Amniotic epithelial cell (primary cell): ENCODE data around the gene DIDO1.

ENCODE experiments used
- DNase-seq: peaks from one replicate; pipeline ENCODE4 v3.0.0-alpha.2; 2010; ENCODE audit warnings: low read depth

The DIDO1 gene

DNA sequence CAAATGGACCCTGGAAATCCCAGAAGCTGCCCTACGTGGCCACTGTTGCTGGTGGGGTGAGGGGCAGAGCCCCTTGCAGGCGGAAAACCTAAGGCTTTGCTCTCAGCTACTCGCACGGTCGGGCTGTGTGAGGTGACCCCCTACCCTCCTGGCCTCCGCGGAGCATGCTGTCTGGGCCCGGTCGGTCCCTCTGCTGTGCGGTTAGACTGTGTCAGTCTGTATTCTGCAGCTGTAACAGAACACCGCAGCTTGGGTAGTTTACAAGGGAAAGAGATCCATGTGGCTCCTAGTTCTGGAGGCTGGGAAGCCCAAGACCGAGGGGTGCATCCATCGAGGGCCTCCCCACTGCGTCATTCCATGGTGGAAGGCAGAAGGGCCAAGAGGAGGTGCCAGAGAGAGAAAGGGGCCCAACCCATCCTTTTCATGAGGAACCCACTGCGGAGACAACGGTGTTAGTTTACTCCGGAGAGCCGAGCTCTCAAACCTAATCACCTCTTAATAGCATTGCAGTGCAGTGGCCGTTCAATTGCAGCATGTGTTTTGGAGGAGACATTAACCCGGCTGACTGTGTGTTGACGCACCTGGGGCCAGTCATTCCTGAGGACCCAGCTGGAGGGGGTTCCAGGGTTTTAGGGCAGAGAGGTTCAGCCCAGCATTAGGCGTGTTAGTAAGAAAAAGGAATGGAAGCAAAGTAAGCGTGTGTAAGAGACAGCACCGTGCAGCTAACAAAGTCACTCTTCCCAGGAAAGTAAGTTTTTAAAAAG lies 91.2 kb downstream of the DIDO1 start:
- no peak for DNase-seq

- DNase-seq = no peak
Measured at GRCh38 chr20:62832951-62833391, 93.3 kb downstream of the DIDO1 start.

DNA sequence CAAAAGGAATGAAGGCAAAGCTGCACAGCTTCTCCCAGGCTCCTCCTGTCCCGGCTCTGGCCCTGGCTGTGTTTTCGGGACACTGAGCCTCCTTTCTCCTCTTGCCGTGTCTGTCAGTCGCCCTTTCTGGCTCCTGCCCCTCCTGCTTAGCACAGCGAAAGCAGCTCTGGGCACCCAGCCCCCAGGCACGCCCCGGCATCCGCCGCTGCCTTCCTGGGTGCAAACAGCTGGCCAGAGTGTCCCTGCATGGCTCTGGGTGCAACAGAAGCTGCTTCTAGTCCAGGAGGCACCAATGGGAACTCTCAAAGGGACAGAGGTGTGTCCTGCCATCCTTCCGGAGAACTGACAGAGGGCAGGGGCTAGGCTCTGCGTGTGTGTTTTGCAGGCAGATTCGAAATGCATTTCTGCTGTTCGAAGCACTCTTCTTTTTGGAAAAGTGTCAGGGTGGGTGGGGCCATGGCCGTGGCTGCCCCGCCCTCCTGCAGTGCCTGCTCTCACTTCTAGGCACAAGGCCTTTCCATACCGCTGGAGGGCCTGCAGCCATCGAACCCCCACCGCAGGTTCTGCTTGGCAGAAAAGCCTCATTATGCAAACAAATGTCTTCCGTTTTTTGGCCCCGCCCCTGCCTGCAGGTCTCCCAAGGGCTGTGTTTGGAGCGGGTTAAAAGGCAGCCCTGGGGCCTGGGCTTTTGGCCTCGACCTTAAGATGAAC lies 93.9 kb downstream of the DIDO1 start:
- no peak for DNase-seq

DNA sequence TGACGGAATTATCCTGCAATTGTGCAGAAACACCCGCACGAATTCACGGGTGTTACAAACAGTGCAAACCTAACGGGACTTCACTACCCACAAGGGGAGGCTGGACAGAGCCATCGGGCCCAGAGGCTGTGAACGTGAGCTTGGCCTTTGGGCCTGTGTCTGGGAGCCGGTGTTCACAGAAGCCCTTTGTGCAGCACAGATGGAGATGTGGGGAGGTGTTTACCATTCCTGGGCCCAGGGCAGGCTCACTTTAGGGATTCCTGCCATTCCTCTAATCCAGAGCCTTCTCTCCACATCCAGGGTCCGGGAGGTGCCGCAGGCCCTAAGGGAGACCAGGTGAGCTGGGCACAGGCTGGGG lies 94.5 kb downstream of the DIDO1 start:
- no peak for DNase-seq

DNA sequence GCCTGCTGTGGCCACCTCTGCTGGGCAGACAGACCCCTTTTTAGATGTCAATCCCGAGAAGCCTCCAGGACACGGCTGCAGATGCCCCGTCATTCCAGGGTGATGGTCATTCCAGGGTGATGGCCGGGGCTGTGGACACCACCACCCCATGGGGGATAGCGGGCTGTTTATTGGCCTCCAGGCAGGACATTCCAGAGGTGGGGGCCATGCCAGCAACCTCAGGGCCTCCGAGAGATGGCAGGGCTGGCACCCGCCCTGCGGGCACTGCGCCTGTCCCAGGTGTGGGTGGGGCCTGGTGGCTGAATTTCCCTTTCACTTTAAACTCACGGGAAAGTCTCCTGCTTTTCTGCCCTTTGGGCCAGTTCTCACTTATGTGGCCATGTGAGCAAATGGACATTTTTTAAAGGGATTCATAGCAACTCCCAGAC lies 94.9 kb downstream of the DIDO1 start:
- no peak for DNase-seq

- no peak for DNase-seq
Measured at GRCh38 chr20:62830821-62831220, 95.5 kb downstream of the DIDO1 start.

GRCh38 chr20:62830251-62830650 lies 96.1 kb downstream of the DIDO1 start:
- no peak for DNase-seq

DNA sequence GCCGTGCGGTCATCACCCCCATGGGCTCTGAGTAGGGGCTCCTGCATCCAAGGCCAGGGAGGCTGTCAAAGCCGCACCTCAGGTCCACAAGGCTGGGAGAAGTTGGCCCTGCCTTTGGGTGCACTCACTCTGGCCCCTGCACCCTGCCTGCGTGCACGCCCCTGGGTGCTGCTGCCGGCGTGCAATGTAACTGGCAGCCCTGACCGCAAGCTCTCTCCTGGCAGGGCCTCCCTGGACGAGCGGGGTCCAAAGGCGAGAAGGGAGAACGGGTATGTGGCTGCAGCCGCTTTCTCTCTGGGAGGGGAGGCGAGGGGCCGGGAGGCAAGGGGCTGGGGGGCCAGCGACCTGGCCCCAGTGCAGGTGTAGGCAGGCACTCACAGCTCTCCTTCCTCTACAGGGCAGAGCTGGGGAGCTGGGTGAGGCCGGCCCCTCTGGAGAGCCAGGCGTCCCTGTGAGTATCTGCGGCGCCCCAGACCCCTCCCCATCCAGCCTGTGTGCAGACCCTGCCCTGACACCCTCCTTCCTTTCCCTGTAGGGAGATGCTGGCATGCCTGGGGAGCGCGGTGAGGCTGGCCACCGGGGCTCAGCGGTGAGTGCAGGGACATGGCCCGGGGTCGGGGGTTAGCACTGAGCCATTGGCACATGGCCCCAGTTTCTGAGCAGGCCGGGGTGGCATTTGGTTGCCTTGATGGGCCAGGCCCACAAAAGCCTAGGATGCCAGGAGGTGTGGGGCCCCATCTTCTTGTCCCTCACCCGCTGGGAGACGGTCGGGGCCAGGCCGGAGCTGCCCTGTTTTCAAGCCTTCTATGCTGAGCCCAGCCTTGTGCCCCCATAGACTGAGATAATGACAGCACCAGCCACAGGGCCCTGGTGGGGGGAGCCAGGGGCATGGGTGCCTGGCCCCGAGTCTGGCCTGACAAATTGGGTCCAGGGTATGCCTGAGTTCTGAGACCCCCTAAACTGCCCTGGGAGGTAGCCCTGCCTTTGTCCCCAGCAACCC lies 96.8 kb downstream of the DIDO1 start:
- no peak for DNase-seq

DNA sequence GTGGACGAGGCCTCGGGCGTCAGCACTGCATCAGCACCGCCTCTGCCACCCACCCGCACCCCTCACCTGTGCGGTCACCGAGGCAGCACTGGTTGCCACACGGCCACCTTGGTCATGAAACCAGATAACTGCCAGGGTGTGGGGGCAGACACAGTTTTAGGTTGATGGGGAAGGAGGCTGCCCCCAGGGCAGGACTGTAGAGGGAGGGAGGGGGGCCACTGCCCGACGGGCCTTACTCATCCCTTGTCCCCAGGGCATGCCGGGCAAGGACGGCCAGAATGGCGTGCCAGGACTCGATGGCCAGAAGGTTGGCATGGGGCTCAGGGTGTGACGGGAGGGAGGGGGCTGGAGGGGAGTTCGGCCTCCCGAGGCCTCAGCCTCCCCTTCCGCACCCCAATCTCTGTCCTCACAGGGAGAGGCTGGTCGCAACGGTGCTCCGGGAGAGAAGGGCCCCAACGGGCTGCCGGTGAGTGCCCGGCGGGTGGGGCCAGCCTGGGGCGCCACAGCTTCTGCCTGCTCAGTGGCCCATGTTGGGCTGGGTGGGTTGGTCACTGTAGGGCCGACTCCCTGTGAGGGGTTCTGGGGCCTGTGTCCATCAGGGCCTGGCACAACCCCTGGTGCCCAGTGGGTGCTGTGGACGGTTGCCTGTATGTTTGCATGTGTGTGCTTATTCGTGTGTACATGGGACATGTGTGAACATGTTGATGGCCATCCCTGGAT lies 97.6 kb downstream of the DIDO1 start:
- DNase-seq = no peak

DNA sequence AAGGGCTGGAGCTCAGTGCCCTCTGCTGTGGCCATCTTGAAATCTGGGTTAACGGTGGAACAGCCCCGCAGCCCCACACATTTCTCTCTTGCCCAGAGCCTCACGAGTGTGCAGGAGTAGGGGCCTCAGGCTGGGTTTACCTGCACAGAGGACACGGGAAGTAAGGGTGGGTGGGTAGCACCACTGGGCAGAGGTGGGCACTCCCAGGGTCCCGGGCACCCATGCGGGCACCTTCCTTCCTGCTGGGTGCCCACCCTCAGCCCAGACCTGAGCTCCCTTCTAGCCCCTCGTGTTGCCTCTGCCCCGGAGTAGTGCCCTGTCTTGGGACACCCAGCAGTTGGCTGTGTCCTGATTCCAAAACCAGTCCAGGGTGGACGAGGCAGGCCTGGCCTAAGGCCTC lies 98.3 kb downstream of the DIDO1 start:
- no peak for DNase-seq
